SK-N-SH treated with all-trans-retinoic acid at 6 μM for 48 hours (cell line): Measurements from ENCODE around the gene PHF21B.

Experiments used
- ATAC-seq: fragments of 200-7000 bp; cut with Tn5 transposase; 3 replicates; pipeline ENCODE4 v1.9.1; 2020; ENCODE audit warnings: mild to moderate bottlenecking, moderate library complexity
- ARNTL ChIP-seq: fragments of 450-650 bp; formaldehyde crosslinking; IDR thresholded peaks from 2 replicates; pipeline ENCODE4 v1.5.0; 2020; ENCODE audit warnings: low read depth, mild to moderate bottlenecking, moderate library complexity, borderline replicate concordance
- BACH2 ChIP-seq: fragments of 250-450 bp; sonication (Bioruptor Pico); IDR thresholded peaks from 2 replicates; pipeline ENCODE4 v1.9.0; 2021; ENCODE audit warnings: mild to moderate bottlenecking, borderline replicate concordance
- CREB5 ChIP-seq: fragments of 250-450 bp; sonication (Bioruptor Pico); IDR thresholded peaks from 2 replicates; pipeline ENCODE4 v1.5.1; 2020; ENCODE audit warnings: low read depth, mild to moderate bottlenecking, moderate library complexity
- CSDC2 ChIP-seq: fragments of 250-450 bp; sonication (Bioruptor Pico); IDR thresholded peaks from 2 replicates; pipeline ENCODE4 v1.5.0; 2020; ENCODE audit warnings: mild to moderate bottlenecking, moderate library complexity
- ESRRG ChIP-seq: fragments of 250-450 bp; sonication (Bioruptor Pico); IDR thresholded peaks from 2 replicates; pipeline ENCODE4 v1.6.1; 2021; ENCODE audit warnings: mild to moderate bottlenecking
- GLIS3 ChIP-seq: fragments of 250-450 bp; sonication (Bioruptor Pico); IDR thresholded peaks from 2 replicates; pipeline ENCODE4 v1.5.0; 2020; ENCODE audit warnings: mild to moderate bottlenecking, moderate library complexity
- ISL1 ChIP-seq: fragments of 250-450 bp; sonication (Bioruptor Pico); IDR thresholded peaks from 2 replicates; pipeline ENCODE4 v2.1.2; 2022; ENCODE audit warnings: mild to moderate bottlenecking, moderate library complexity
- OSR1 ChIP-seq: fragments of 250-450 bp; sonication (Bioruptor Pico); IDR thresholded peaks from 2 replicates; pipeline ENCODE4 v1.8.0; 2022; ENCODE audit warnings: moderate library complexity, mild to moderate bottlenecking, inconsistent platforms
- PPARA ChIP-seq: fragments of 250-450 bp; sonication (Bioruptor Pico); IDR thresholded peaks from 2 replicates; pipeline ENCODE4 v1.5.0; 2020; ENCODE audit warnings: mild to moderate bottlenecking, borderline replicate concordance
- RARB ChIP-seq: fragments of 250-450 bp; sonication (Bioruptor Pico); IDR thresholded peaks from 2 replicates; pipeline ENCODE4 v1.8.0; 2021; ENCODE audit warnings: mild to moderate bottlenecking, moderate library complexity
- SNAI2 ChIP-seq: fragments of 250-450 bp; sonication (Bioruptor Pico); IDR thresholded peaks from 2 replicates; pipeline ENCODE4 v1.5.0; 2020; ENCODE audit warnings: mild to moderate bottlenecking, moderate library complexity
- TCF4 ChIP-seq: fragments of 250-450 bp; sonication (Bioruptor Pico); IDR thresholded peaks from 2 replicates; pipeline ENCODE4 v1.8.0; 2021; ENCODE audit warnings: mild to moderate bottlenecking, moderate library complexity, borderline replicate concordance
- TOX ChIP-seq: fragments of 250-450 bp; sonication (Bioruptor Pico); IDR thresholded peaks from 2 replicates; pipeline ENCODE4 v1.8.0; 2021; ENCODE audit warnings: mild to moderate bottlenecking, moderate library complexity, borderline replicate concordance
- TSHZ2 ChIP-seq: fragments of 250-450 bp; sonication (Bioruptor Pico); IDR thresholded peaks from 2 replicates; pipeline ENCODE4 v1.5.0; 2020; ENCODE audit warnings: mild to moderate bottlenecking, moderate library complexity
- ZC3H10 ChIP-seq: fragments of 250-450 bp; sonication (Bioruptor Pico); IDR thresholded peaks from 2 replicates; pipeline ENCODE4 v1.5.1; 2021; ENCODE audit warnings: mild to moderate bottlenecking, moderate library complexity
- ZFP3 ChIP-seq: fragments of 250-450 bp; sonication (Bioruptor Pico); IDR thresholded peaks from 2 replicates; pipeline ENCODE4 v1.5.0; 2020; ENCODE audit warnings: mild to moderate bottlenecking, moderate library complexity
- ZFP30 ChIP-seq: fragments of 450-650 bp; formaldehyde crosslinking; IDR thresholded peaks from 2 replicates; pipeline ENCODE4 v1.5.0; 2022; ENCODE audit warnings: mild to moderate bottlenecking, moderate library complexity
- ZNF565 ChIP-seq: fragments of 450-650 bp; formaldehyde crosslinking; conservative IDR thresholded peaks from 2 replicates; pipeline ENCODE4 v1.5.0; 2020; ENCODE audit warnings: low read depth, mild to moderate bottlenecking, moderate library complexity
- ZNF70 ChIP-seq: fragments of 450-650 bp; formaldehyde crosslinking; IDR thresholded peaks from 2 replicates; pipeline ENCODE4 v1.5.0; 2020; ENCODE audit warnings: mild to moderate bottlenecking, moderate library complexity
- ZNF8 ChIP-seq: fragments of 450-650 bp; formaldehyde crosslinking; IDR thresholded peaks from 2 replicates; pipeline ENCODE4 v1.5.0; 2020; ENCODE audit warnings: mild to moderate bottlenecking, moderate library complexity
- TF ChIP-seq, protein P1 (sequence below): fragments of 250-450 bp; sonication (Bioruptor Pico); IDR thresholded peaks from 2 replicates; pipeline ENCODE4 v1.8.0; 2021; ENCODE audit warnings: low read depth, mild to moderate bottlenecking, moderate library complexity, borderline replicate concordance
- TF ChIP-seq, protein P2 (sequence below): fragments of 250-450 bp; sonication (Bioruptor Pico); IDR thresholded peaks from 2 replicates; pipeline ENCODE4 v1.8.0; 2020; ENCODE audit warnings: mild to moderate bottlenecking, moderate library complexity, borderline replicate concordance

PHF21B gene

GRCh38 chr22:44837481-44837880 is 172.3 kb downstream of the PHF21B start:
- no peak for ATAC-seq
- no peak for TF ChIP-seq TSHZ2 (CRISPR knock-in tag)

DNA sequence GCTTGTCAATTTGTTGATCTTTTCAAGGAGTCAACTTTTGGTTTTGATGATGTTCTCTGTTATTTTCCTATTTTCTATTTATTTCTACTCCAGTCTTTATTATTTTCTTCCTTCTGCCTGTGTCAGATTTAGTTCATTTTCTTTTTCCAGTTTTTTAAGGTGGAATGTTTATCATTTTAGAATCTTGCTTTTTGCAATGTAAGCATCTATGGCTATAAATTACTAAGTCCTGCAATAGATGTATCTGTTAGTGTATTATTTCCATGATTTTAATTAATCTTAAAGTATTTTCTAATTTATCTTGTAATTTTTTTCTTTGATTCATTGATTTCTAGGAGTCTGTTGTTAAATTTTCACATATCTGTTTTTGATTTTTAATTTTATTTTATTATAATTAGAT is 175.7 kb downstream of the PHF21B start:
- ATAC-seq = no peak
- TF ChIP-seq ZNF565 (CRISPR knock-in tag) (no peak), ZNF8 (CRISPR knock-in tag) (no peak), ZFP30 (CRISPR knock-in tag) (no peak), TCF4 (CRISPR knock-in tag) (no peak), RARB (CRISPR knock-in tag) (no peak), GLIS3 (CRISPR knock-in tag) (no peak), SNAI2 (CRISPR knock-in tag) (no peak), PPARA (CRISPR knock-in tag) (no peak), ZC3H10 (CRISPR knock-in tag) (no peak), ZNF70 (CRISPR knock-in tag) (no peak), TOX (CRISPR knock-in tag) (no peak), ESRRG (CRISPR knock-in tag) (no peak), OSR1 (CRISPR knock-in tag) (no peak), ZFP3 (CRISPR knock-in tag) (no peak), TSHZ2 (CRISPR knock-in tag) (no peak)
- TF ChIP-seq, protein P1, sequence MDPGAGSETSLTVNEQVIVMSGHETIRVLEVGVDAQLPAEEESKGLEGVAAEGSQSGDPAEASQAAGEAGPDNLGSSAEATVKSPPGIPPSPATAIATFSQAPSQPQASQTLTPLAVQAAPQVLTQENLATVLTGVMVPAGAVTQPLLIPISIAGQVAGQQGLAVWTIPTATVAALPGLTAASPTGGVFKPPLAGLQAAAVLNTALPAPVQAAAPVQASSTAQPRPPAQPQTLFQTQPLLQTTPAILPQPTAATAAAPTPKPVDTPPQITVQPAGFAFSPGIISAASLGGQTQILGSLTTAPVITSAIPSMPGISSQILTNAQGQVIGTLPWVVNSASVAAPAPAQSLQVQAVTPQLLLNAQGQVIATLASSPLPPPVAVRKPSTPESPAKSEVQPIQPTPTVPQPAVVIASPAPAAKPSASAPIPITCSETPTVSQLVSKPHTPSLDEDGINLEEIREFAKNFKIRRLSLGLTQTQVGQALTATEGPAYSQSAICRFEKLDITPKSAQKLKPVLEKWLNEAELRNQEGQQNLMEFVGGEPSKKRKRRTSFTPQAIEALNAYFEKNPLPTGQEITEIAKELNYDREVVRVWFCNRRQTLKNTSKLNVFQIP (CRISPR knock-in tag) = no peak
- TF ChIP-seq, protein P2, sequence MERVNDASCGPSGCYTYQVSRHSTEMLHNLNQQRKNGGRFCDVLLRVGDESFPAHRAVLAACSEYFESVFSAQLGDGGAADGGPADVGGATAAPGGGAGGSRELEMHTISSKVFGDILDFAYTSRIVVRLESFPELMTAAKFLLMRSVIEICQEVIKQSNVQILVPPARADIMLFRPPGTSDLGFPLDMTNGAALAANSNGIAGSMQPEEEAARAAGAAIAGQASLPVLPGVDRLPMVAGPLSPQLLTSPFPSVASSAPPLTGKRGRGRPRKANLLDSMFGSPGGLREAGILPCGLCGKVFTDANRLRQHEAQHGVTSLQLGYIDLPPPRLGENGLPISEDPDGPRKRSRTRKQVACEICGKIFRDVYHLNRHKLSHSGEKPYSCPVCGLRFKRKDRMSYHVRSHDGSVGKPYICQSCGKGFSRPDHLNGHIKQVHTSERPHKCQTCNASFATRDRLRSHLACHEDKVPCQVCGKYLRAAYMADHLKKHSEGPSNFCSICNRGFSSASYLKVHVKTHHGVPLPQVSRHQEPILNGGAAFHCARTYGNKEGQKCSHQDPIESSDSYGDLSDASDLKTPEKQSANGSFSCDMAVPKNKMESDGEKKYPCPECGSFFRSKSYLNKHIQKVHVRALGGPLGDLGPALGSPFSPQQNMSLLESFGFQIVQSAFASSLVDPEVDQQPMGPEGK = no peak

- TF ChIP-seq PPARA (CRISPR knock-in tag) (no peak), ESRRG (CRISPR knock-in tag) (no peak), ZFP3 (CRISPR knock-in tag) (no peak), TOX (CRISPR knock-in tag) (no peak), ARNTL (CRISPR knock-in tag) (no peak), OSR1 (CRISPR knock-in tag) (no peak), TSHZ2 (CRISPR knock-in tag) (no peak), CREB5 (no peak), ZNF8 (CRISPR knock-in tag) (no peak), TCF4 (CRISPR knock-in tag) (no peak), CSDC2 (CRISPR knock-in tag) (no peak), BACH2 (CRISPR knock-in tag) (no peak), ZNF70 (CRISPR knock-in tag) (no peak), ISL1 (no peak), SNAI2 (CRISPR knock-in tag) (no peak), ZNF565 (CRISPR knock-in tag) (no peak)
- TF ChIP-seq, protein P2 = no peak
Measured at GRCh38 chr22:44831885-44832284, 177.9 kb downstream of the PHF21B start.

More at GRCh38 chr22:44831885-44832284, 177.9 kb downstream of the PHF21B start:
- ATAC-seq = no peak
